Astrocyte (in vitro differentiated cells and primary cell): Measurements from ENCODE around the gene GIT2.

Source experiments
- CTCF ChIP-seq: IDR thresholded peaks from 2 replicates; pipeline ENCODE4 v1.5.1; 2011; ENCODE audit warnings: low read depth, mild to moderate bottlenecking, inconsistent platforms, low read length, moderate library complexity; ENCODE audit not compliant: insufficient read depth
- EZH2 ChIP-seq: IDR thresholded peaks from 2 replicates; pipeline ENCODE4 v1.6.1; 2012; ENCODE audit warnings: mild to moderate bottlenecking, low read length, inconsistent platforms; ENCODE audit not compliant: insufficient read depth

- TF ChIP-seq CTCF, result no peak
- no peak for TF ChIP-seq EZH2
Measured at GRCh38 chr12:109958374-109958773, 37.8 kb downstream of the GIT2 start.
